GM19043 (cell line): Measurements from ENCODE around the gene OR13C8.

Experiments used
- ATAC-seq: cut with Tn5 transposase; IDR thresholded peaks from one replicate; pipeline ENCODE4 v1.9.1; 2021; ENCODE audit warnings: low read depth; ENCODE audit not compliant: unreplicated experiment

The OR13C8 gene

GRCh38 chr9:104608336-104608735, 39.4 kb downstream of the OR13C8 start:
- ATAC-seq: no peak

- ATAC-seq: no peak
Observed at GRCh38 chr9:104611213-104611612, 42.2 kb downstream of the OR13C8 start.

GRCh38 chr9:104617418-104617817, 48.5 kb downstream of the OR13C8 start:
- ATAC-seq: no peak

GRCh38 chr9:104618104-104618503, 49.1 kb downstream of the OR13C8 start, which contains the start of gene OR13C9:
Gene OR13C9, minus strand, starts transcription at chr9:104618204. Its CDS starts 0 bp downstream, at chr9:104618204.
- ATAC-seq: no peak
